Stimulated activated CD4-positive, alpha-beta T cell treated with anti-CD3 and anti-CD28 coated beads, Interleukin-1b, Interleukin-23, amount 100 ng/mL, for 4 hours (primary cell): ENCODE results near the gene SIAH3.
"Not testable (repeated sequence)": the region's sequence is repeated elsewhere in the genome, so short reads cannot be mapped to it uniquely, and the experiment has no call there.

ENCODE experiments used
- DNase-seq, 2 donors: peaks; one replicate each; pipeline ENCODE4 v3.0.0-alpha.2; 2020; ENCODE audit warnings: low read depth in 2 of 2

Gene SIAH3

DNA sequence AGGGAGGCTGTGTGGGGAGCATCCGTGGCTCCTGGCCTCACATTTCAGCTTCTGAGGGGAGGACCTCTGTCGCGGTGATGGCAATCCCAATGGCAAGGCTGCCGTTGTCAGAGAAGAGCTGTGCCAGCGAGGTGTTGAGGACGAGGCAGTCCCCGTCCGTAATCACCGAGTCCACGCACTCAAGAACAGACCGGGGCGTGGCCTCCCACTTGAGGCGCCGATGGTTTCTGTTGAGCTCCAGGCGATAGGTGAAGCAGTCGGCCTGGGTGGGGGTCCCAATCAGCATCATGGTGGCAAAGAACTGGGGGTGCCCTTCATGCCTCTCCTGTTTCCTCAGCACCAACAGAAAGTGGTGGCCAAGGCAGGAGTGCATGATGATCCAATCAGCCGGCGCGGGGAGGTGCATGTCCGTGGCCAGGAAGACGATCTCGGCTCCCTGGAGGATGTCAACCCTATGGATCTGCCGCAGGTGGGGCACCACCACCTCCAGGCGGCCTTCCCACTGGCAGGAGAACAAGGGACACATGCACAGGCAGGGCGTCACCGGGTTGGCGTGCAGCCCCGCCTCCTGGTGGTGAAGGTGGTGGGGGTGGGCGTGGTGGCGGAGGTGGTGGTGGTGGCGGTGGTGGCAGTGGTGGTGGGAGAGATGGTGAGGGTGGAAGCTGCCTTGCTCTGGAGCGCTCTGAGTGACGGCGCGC lies 68.1 kb downstream of the SIAH3 start:
- no peak for DNase-seq

DNA sequence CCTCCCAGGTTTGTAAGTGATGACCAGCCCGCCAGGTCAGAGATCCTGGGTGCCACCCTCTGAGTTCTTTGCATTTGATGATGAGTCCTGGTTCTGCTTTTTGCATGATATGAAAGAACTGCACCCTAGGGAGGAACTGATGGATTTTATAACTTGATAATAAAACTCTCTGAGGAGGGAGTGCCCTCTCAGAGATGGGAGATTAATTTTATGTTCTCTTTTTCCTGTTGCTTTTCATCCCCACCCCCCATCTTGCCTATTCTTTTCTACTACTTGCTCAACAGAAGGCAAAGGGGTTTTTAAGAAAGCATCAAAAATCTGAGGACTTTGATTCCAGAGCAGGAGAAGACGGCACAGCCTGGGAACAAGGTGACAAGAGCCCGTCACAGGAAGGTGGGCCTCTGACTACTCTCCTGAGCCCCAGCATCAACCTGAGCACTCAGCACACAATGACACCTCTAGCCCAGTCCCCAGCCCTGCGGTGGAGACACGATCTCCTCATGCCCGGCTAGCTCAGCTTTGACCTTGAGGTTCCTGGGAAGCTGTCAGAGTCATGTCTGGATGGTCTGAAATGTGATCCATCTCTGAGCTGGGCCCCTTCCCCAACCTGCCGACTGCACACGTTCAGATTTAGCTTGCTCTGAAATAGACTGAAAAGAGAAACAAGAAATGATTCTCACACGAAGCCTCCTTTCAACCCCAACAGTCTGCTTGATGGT lies 69.1 kb downstream of the SIAH3 start:
- no peak for DNase-seq

DNA sequence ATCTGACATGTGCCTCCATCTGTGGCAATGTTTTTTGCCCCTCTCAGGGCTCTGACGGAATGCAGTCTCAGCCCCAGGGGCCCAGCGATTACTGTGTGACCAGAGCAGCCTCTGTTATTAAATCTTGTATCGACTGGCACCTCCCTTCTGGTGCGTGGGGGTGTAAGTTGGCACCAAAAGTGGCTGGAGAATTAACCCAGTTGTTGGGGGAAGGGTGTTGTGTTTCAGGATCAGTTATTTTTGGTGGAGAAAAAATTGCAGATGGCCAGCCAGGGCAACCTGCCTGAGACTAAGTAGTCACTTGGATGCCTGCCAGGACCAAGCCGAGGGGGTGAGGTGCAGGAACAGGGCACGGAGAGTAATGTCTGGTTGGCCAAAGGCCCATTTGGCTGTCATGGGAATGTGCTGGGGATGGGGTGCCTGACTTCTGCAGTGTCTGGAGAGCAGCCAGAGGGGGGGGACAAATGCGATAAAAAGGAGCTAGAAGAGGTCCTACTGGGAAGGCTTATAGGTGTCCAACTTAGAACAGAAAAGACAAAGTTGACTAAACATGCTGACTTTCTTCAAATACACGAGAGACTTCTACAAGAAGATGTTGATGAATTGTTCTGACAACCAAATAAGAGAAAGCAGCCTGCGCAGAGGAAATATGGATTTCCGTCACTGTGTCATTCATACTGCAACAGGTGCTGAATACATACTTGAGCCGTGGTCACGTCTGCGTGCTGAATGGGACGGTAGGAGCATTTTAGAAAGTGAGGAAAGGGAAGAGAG lies 69.8 kb downstream of the SIAH3 start:
- DNase-seq, result no peak

DNA sequence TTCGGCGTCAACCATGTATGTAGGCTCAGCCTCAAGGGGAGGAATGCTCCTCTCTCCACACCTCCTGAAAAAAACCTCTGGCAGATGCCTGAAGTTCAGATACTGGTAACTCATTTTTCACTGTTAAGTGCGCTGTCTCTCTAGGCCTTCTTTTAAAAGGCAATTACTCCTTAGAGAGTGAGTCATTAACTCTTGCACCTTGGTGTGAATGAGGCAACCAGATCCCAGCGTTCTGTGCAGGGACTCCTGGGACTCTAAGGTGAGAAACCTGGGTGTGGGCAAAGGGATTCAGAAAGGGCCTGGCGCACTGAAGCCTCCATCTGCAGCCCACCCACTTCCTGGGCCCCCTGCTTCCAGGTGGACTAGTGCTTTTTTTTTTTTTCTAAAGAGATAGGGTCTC lies 71.7 kb downstream of the SIAH3 start:
- DNase-seq, result no peak

DNA sequence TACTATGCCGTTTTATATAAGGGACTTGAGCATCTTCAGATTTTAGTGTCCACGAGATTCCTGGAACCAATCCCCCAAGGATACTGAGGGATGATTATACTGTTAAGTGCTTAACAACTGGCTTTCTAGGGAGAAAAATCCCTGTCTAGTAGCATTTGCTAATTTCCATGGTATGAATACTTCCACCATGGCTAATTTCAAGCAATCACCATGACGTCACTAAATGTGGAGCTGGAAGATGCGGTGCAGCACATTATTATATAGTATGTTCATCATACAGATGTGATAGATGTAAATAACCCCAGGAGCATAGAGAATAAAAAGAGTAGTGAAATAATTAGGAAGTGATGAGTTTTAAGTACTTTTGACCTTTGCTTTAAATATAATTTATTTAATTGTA lies 72.7 kb downstream of the SIAH3 start:
- DNase-seq, result no peak

DNA sequence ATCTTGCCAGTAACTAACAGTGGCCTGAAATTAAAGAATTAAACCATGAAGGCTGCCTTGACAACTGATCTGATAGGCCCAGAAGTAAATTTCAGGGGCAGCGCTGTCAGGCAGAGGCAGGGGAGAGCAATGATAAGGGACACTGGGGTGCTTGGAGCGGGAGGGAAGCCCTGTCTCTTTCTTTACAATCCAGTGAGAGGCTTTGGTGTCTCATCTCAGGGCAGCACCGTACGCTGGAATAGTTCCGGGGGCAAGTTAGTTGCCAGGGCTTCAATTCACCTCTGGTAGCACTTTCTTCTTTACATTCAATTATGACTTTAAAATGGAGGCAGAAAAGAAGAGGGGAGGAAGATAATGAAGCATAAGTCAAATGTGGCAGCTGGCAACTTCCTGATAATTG lies 74.8 kb downstream of the SIAH3 start:
- DNase-seq, result no peak

DNA sequence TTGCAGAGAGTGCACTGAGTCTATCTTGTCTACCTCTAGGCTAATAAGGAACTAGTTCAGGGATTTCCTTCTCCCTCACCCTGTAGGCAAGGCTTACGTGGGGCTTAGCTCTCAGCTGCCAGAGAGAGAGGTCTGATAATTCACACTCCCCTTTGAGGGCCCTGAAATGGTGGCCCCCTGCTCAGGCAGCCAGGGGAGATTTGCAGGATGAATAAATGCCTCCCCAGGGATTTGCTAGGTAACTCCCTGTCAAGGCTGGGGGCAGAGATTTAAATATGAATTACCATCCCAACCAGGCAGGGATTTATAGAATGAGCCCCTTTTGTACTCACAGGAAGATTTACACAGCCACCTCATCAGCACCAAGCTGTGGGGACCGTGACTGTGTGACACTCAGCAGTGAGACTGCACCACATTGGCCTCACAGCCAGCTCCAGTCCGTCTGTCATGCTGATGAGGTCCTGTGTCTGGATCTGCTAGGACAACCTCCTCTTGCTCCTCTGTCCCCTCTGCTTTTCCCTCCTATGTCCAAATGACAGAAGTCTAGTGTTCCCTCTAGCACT lies 76.1 kb downstream of the SIAH3 start:
- DNase-seq, result no peak

DNA sequence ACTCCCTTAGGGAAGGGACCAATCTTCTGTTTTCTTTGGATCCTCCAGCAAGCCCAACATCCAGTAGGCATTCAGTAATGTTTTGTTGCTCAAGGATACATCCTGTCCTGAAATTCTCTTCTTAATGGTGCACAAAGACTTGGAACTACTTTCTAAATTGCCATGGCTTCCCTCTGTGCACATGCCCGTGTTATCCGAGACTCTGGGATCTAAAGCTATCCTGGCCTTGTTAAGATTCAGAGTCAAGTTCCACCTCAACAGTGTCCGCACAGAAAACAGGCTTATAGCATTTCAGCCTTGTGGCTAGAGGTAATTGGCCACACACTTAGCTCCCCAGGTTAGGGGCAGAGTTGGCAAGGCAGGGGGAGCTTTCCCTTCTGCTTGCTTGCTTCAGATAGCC lies 77.6 kb downstream of the SIAH3 start:
- DNase-seq, result no peak

DNA sequence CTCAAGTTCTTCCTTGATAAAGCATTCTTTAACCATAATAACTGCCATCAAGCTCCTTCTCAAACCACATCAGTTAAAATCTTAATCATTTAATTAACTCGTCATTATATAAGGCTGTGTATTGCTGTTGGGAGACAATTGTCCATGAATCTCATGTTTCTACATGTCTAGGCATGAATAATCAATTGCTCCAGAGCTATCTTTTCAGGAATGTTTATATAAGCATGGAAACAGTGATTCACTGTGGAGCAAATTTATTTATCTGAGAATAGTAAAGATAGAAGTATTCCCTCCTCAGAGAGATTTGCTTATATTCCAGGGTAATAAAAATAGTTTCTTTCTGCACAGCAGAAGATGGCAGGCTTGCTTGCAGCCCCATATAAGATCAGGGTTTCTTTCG lies 78.3 kb downstream of the SIAH3 start:
- no peak for DNase-seq

DNA sequence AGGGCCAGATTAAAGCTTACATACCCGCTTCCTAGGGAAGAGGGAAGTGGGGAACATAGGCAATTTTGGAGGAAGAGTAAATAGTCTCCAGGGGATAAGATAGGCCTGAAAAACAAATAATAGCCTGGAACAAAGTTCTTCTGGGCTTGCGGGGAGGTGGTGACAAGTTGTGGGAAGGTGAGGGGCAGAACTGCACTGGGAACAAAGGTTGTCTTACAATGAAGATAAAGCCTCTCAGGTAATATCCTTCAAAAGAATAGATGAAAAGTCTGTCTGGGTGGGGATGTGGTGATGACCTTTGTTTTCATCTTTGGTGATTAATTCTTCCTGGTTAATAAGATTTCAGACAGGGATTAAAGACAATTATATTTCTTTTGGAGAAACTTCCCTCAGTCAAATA lies 80.7 kb downstream of the SIAH3 start:
- no peak for DNase-seq

DNA sequence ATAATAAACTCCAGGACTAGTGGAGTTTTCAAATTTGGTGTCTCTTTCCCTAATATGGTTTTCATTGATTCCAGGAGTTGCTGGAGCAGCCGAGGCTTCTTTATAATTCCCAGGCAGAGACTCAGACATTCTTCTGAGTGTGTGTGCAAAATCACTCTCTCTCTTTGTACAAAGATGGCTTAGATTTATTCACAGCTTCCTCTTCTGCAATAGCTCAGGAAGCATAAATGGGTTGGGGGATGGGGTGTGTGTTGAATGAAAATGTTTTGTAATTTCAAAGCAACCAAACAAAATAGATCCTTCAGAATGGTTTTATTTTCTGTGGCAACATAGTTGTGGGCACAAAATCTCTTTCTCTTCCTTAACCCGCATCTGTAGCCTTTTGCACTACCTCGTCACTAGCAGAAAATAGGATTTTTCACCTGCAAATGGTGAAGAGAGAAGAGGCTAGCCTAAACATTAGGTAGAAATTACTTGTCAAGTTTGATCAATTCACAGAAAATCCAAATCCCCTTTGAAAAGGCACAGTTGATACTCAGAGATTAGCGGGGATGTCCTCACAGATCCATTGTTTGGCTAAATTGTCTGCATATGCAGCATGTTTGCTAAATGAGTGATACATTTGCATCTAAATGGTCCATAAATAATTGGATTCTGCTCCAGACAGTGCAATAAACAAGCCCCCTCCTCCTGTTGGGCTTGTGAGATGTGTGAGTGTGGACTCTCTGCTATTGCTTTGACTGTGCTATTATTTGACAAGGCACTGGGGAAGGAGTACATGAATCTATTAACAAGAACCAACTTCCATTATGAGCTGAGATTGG lies 82.7 kb downstream of the SIAH3 start:
- DNase-seq, result no peak

DNA sequence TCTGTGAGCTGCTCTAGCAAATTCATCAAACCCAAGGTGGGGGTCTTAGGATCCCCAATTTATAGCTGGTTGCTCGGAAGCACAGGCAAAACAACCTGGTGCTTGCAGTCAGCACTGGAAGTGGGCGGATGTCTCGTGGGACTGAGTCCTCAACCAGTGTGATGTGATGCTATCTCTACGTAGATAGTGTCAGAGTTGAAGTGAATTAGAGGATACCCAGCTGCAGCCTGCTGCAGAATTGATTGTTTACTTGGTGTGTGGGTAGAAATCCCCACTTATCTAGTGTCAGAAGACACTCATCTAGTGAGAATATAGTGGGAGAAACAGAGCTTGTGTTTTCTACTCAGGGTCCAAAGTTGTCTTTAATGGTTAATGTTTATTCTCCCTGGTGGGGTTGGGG lies 86.1 kb downstream of the SIAH3 start:
- no peak for DNase-seq

DNA sequence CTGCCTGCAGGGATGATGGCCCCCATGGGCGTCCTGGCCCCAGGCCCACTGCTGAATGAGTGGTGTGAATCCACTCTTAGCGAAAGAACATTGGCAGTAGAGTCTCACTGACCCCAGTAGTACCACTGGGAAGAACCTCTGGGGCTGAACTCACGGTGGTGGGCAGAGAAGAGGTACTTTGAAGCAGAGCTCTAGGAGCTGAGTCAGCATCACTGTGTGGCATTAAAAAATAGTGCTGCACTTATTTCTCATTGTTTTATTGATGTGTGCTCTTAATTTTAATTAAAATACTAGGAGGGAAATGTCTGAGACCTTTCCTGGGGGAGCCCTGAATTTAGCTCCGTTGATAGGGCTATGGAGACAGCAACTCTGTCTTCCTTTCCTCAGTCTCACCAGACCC lies 88.1 kb downstream of the SIAH3 start:
- DNase-seq, result no peak

DNA sequence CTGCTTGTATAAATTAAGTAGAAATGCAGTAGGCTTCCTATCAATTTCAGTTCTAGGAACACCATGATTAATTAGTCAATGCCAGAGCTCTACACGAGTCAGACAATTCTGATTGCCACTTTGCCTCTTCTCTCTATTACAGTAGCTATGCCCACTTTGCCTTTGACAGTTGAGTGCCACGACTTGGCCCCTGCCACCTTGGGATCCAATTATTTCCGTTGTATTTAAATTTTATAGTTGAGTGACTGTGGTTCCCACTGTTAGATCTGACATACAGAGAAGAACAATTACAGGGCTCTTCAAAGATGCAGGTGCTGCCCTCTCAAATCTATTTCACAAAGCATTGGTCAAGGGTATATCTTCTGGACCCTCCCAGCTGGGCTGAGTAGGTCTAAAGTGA lies 94.0 kb downstream of the SIAH3 start:
- not testable (repeated sequence) for DNase-seq

DNA sequence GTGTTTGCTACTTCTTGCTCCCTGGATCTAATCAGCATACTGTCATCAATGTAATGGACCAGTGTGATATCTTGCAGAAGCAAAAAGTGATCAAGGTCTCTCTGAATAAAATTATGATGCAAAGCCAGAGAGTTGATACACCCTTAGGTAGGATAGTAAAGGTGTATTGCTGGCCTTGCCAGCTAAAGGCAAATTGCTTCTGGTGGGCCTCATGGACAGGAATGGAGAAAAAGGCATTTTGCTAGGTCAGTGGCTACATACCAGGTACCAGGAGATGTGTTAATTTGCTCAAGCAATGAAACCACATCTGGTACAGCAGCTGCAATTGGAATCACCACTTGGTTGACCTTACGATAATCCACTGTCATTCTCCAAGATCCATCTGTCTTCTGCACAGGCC lies 95.1 kb downstream of the SIAH3 start:
- not testable (repeated sequence) for DNase-seq

DNA sequence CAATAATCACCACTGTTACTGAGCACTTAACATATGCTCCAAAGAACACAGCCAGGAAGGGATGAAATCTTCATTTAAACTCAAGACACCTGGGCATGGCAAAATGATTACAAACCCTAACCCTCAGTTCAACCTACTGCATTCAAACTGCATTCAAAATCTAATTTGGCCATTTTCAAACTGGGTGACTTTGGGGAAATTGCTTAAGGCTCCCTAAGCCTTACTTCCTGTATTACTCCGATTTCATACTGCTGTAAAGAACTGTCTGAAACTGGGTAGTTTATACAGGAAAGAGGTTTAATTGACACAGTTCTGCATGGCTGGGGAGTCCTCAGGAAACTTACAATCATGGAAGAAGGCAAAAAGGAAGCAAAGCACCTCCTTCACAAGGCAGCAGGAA lies 99.0 kb downstream of the SIAH3 start:
- no peak for DNase-seq

DNA sequence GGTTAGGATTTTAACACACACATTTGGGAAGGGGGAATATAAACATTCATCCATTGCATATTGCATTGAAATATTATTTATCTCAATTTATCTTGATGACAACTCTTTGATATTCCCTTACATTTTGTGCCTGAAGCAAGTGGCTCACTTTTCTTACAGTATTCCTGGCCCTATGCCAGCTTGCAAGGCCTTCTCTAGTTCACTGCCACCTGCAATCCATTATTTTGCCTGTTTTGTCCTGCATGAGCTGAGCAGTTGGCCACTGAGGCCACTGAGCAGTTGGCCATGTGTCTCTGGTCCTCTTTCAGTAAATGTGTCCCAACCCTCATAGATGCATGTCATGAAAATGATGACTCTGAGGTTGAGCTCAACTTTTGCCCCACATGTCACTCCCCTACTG lies 99.7 kb downstream of the SIAH3 start:
- DNase-seq, result no peak

DNA sequence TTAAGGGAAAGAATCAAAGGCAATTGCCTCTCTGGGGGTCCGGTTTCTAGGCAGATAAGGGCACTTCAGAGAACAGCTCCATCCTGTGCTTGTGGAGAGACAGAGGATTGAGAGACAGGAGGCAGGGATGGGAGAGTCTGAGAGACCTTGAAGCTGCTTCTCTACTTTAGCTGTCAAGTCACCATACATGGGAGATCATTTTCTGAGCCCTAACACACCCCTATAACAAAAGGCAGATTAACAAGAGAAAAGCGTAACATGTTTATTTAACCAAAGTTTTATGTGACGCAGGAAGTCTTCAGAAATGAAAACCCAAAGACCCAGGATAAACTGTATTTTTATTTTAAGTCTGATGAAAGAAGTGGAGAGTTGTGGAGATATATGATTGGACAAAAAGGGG lies 101.0 kb downstream of the SIAH3 start:
- no peak for DNase-seq

DNA sequence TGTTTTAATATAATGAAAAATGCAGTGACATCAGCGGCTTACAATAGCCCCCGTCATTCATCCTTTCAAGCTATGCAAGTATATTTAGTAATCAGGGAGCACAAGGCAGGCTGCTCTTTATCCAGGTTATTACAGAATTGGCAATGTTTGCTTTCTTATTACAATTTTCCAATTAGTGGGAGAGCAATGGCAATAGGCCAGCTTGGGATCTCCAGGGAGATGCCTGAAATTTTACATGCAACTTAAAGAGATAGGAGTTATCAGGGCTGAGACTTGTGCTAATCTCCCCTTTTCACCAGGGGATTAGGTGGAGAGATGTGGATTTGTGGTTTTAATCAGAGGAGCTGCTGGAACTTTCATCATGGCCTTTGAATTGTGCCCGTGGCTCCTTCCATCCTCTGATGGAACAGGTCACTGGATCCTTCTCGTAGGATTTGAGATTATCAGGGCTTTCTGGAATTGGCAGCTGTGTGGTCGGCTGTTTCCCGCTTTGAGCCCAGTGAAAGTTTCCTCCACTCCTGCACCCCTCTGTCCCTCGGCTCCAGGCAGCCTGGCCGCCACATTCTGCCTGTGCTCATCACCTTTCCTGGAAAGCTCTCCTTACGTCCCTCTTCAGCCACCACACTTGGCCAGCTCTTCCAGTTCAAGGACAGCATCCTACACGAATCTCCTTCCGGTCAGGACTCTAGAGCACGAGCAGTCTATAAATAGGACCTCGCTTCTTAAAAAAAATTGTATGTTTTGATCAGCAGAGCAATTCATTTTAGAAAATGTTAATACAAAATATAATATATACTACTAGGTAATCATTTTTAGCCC lies 102.4 kb downstream of the SIAH3 start:
- DNase-seq, result no peak

DNA sequence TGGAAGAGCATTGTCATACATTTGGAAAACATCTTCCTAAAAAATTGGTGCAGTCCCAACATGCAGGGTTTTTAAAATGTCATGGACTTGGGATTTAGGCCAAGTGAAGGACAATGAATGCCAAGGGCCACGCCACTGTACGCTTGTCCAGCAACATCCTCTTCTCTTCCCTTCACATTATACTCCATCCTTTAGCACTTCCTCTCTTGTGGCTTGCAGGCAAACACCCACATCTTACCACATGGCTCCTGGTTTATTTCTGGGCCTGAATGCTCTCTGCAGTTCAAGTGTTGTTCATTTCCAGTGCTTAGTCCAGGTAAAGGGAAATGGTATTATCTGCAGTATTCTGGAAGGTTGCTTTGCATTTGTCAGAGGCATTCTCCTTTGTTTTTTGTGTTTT lies 104.5 kb downstream of the SIAH3 start:
- no peak for DNase-seq

DNA sequence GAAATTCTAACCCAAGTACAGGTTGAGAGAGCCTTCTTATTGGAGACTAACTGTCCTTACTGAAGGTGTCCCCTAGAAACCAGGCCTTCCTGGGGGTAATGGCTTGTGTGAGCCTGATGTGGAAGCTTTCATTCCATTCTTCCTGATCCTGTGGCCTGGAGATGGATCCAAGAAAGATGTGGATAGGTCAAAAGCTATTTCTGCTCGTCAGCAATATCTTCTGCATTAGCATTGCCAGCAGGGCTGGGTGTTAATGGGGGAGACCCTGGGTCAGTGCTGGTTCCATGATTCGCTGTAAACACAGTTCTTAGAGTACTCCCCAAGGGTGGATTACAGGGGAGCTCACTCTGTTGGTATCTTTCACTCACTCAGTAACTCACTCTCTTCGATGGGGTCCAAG lies 106.6 kb downstream of the SIAH3 start:
- DNase-seq, result no peak
